C4-2B (cell line): ENCODE results near the gene CDKL4.

Source experiments
- CTCF ChIP-seq: fragments of 450-650 bp; conservative IDR thresholded peaks from 2 replicates; pipeline ENCODE4 v1.5.1; 2017; ENCODE audit warnings: mild to moderate bottlenecking
- ZFX ChIP-seq: fragments of 450-650 bp; IDR thresholded peaks from 2 replicates; pipeline ENCODE4 v1.6.1; 2017

GRCh38 chr2:39154944-39155343, 88.8 kb downstream of the CDKL4 start:
- TF ChIP-seq CTCF (no peak), ZFX (no peak)
